HG03064 (cell line): ENCODE data around the gene SGCA.

Experiments used
- ATAC-seq: cut with Tn5 transposase; IDR thresholded peaks from one replicate; pipeline ENCODE4 v1.9.1; 2021; ENCODE audit warnings: low read depth; ENCODE audit not compliant: unreplicated experiment

Gene SGCA

GRCh38 chr17:50205963-50206505 lies 40.2 kb downstream of the SGCA start:
- no peak for ATAC-seq

- no peak for ATAC-seq
These were observed 40.9 kb downstream of the SGCA start for GRCh38 chr17:50206604-50207293.

- ATAC-seq, result no peak
These were observed 41.5 kb downstream of the SGCA start for GRCh38 chr17:50207315-50207714.

- no peak for ATAC-seq
These were observed 42.2 kb downstream of the SGCA start for GRCh38 chr17:50207792-50208567.

GRCh38 chr17:50208611-50209061 lies 42.8 kb downstream of the SGCA start:
- no peak for ATAC-seq

- ATAC-seq, result no peak
These were observed 43.3 kb downstream of the SGCA start for GRCh38 chr17:50209133-50209471.

GRCh38 chr17:50209472-50210239 lies 43.9 kb downstream of the SGCA start:
- no peak for ATAC-seq

- ATAC-seq, result no peak
These were observed 44.7 kb downstream of the SGCA start for GRCh38 chr17:50210240-50211225.

GRCh38 chr17:50211249-50212120 lies 45.7 kb downstream of the SGCA start:
- ATAC-seq, result no peak

- no peak for ATAC-seq
These were observed 46.5 kb downstream of the SGCA start for GRCh38 chr17:50212121-50212843.

- peak; percentile 75 for ATAC-seq
These were observed 47.5 kb downstream of the SGCA start for GRCh38 chr17:50213026-50214022.

GRCh38 chr17:50214976-50215760 lies 49.4 kb downstream of the SGCA start:
- ATAC-seq, result no peak

- no peak for ATAC-seq
These were observed 51.8 kb downstream of the SGCA start for GRCh38 chr17:50217591-50217990.

GRCh38 chr17:50218071-50218759 lies 52.4 kb downstream of the SGCA start:
- no peak for ATAC-seq

GRCh38 chr17:50218771-50219315 lies 53.0 kb downstream of the SGCA start:
- no peak for ATAC-seq
